Duodenal mucosa (tissue), 2 donors: ENCODE data around the gene PITHD1.
"Not testable (repeated sequence)": the region's sequence is repeated elsewhere in the genome, so short reads cannot be mapped to it uniquely, and the experiment has no call there.

Source experiments
- H3K27ac ChIP-seq: one replicate; pipeline ENCODE4 v1.7.0; 2013; ENCODE audit warnings: low read depth, low read length
- H3K27me3 ChIP-seq, 2 donors: one replicate each; pipeline ENCODE4 v1.7.0; 2013; ENCODE audit warnings: low read length in 2 of 2, control low read depth in 1 of 2; ENCODE audit not compliant: insufficient read depth in 2 of 2, control insufficient read depth in 1 of 2
- H3K36me3 ChIP-seq, 2 donors: one replicate each; pipeline ENCODE4 v1.7.0; 2013; ENCODE audit warnings: low read length in 2 of 2, control low read depth in 1 of 2; ENCODE audit not compliant: insufficient read depth in 2 of 2, control insufficient read depth in 1 of 2
- H3K4me1 ChIP-seq, 2 donors: one replicate each; pipeline ENCODE4 v1.7.0; 2013; ENCODE audit warnings: low read length in 2 of 2, control low read depth in 1 of 2; ENCODE audit not compliant: insufficient read depth in 2 of 2, control insufficient read depth in 1 of 2
- H3K4me3 ChIP-seq, 2 donors: one replicate each; pipeline ENCODE4 v1.7.0; 2013; ENCODE audit warnings: low read length in 2 of 2, low read depth in 1 of 2
- H3K9ac ChIP-seq, 2 donors: one replicate each; pipeline ENCODE4 v1.7.0; 2013; ENCODE audit warnings: low read length in 2 of 2, low read depth in 1 of 2
- H3K9me3 ChIP-seq, 2 donors: one replicate each; pipeline ENCODE4 v1.7.0; 2013; ENCODE audit warnings: low read length in 2 of 2, control low read depth in 1 of 2; ENCODE audit not compliant: control insufficient read depth in 1 of 2

Gene PITHD1

GRCh38 chr1:23777979-23778814 lies at the start of gene PITHD1:
Gene PITHD1, plus strand, starts transcription at chr1:23778418. Its CDS starts 98 bp downstream, at chr1:23778516.
- Histone ChIP-seq H3K4me3 (peak within 1 kb of the TSS; percentile 94 to 99), H3K27me3 (no peaks in the 10 kb centered on the region), H3K36me3 (peaks cover 0 to 9% of the 10 kb centered on the region in 2 donors), H3K9me3 (no peaks in the 10 kb centered on the region), H3K4me1 (peaks cover 15 to 23% of the 10 kb centered on the region in 2 donors), H3K27ac (peak within 1 kb of the TSS; percentile 89), H3K9ac (peak within 1 kb of the TSS; percentile 86 to 93)

- Histone ChIP-seq H3K27ac (no peak overlapping the region), H3K36me3 (peaks cover 0 to 3% of the 10 kb centered on the region in 2 donors), H3K4me1 (peaks cover 5 to 6% of the 10 kb centered on the region in 2 donors), H3K27me3 (no peaks in the 10 kb centered on the region), H3K9me3 (no peaks in the 10 kb centered on the region), H3K4me3 (no peak overlapping the region), H3K9ac (no peak overlapping the region)
Observed at GRCh38 chr1:23732363-23733224, 45.6 kb upstream of the PITHD1 start.

GRCh38 chr1:23733281-23733680 lies 44.9 kb upstream of the PITHD1 start:
- not testable (repeated sequence) for H3K36me3 ChIP-seq, H3K27me3 ChIP-seq, H3K9me3 ChIP-seq, H3K27ac ChIP-seq, H3K4me1 ChIP-seq, H3K4me3 ChIP-seq, H3K9ac ChIP-seq

GRCh38 chr1:23736437-23737134 lies 41.6 kb upstream of the PITHD1 start:
- no peaks in the 10 kb centered on the region for H3K9me3 ChIP-seq
- peaks cover 0 to 3% of the 10 kb centered on the region in 2 donors for H3K36me3 ChIP-seq
- no peaks in the 10 kb centered on the region for H3K4me1 ChIP-seq
- H3K27me3 ChIP-seq: no peaks in the 10 kb centered on the region
- no peak overlapping the region for H3K27ac ChIP-seq
- no peak overlapping the region for H3K4me3 ChIP-seq
- H3K9ac ChIP-seq: no peak overlapping the region

DNA sequence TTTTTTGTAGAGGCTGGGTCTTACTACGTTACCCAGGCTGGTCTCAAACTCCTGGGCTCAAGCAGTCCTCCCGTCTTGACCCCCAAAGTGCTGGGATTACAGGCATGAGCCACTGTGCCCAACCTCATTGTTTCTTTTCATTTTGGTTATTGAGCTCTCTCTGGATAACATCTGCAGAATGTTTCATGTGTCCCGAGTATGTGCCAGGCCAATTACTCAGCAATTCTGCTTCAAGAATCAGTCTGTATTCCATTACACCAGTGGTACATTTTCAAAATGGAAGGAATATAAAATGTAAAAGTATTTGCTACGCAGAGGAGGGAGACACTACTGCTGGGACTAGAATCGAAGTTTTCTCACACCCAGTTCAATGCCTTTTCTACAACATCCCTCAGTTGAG lies 36.6 kb upstream of the PITHD1 start:
- Histone ChIP-seq H3K4me1 (peaks cover 18 to 19% of the 10 kb centered on the region in 2 donors), H3K27ac (no peak overlapping the region), H3K36me3 (peaks cover 0 to 1% of the 10 kb centered on the region in 2 donors), H3K27me3 (no peaks in the 10 kb centered on the region), H3K9ac (no peak overlapping the region), H3K9me3 (no peaks in the 10 kb centered on the region), H3K4me3 (no peak overlapping the region)

DNA sequence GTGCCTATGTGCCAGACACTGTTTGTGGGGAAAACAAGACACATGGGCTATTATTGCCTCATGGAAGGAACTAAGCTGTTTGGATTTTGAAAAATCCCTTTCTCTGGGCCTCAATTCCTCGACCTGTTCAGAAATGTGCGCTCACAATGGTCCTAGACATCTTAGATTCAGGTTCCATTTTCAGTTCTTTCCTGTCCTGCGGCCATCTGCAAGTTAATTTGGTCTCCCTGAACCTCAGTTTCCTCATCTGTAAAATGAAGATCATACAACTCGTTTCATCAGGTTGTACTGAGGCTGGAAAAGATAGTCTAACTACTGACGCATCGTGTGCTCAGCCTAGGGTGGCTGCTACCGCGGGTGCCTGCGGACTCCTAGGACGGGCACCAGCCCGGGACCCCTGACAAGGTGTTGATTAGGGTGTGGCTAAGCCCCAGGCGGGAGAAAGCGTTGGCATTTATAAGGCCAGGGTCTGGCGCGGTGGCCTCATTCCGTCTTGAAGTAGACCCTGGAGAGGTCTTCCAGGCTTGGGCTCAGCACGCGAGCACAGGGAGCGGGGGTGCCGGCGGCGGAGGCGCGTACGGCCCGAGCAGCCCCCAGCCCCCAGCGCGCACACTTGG lies 35.4 kb upstream of the PITHD1 start:
- Histone ChIP-seq H3K4me1 (peaks cover 18 to 19% of the 10 kb centered on the region in 2 donors), H3K4me3 (peak overlapping the region; percentile 93 to 94), H3K27me3 (no peaks in the 10 kb centered on the region), H3K9me3 (no peaks in the 10 kb centered on the region), H3K27ac (peak overlapping the region; percentile 83), H3K36me3 (peaks cover 0 to 5% of the 10 kb centered on the region in 2 donors), H3K9ac (peak overlapping the region; percentile 79 to 91)

- peak within 1 kb of the TSS; percentile 83 for H3K27ac ChIP-seq
- H3K9ac ChIP-seq: peak within 1 kb of the TSS; percentile 84 to 91
- H3K27me3 ChIP-seq: no peaks in the 10 kb centered on the region
- H3K36me3 ChIP-seq: peaks cover 0 to 6% of the 10 kb centered on the region in 2 donors
- H3K9me3 ChIP-seq: no peaks in the 10 kb centered on the region
- peaks cover 18 to 19% of the 10 kb centered on the region in 2 donors for H3K4me1 ChIP-seq
- H3K4me3 ChIP-seq: peak within 1 kb of the TSS; percentile 93 to 94
Observed at GRCh38 chr1:23743287-23744152, 34.7 kb upstream of the PITHD1 start, which contains the start of gene ELOA. Gene ELOA, plus strand, starts transcription at chr1:23743471. Its CDS starts 33 bp downstream, at chr1:23743504.

GRCh38 chr1:23745515-23745914 lies 32.7 kb upstream of the PITHD1 start:
- Histone ChIP-seq H3K36me3 (peaks cover 0 to 15% of the 10 kb centered on the region in 2 donors), H3K27me3 (no peaks in the 10 kb centered on the region), H3K27ac (no peak overlapping the region), H3K4me1 (peaks cover 18 to 19% of the 10 kb centered on the region in 2 donors), H3K9me3 (no peaks in the 10 kb centered on the region), H3K4me3 (peak overlapping the region in 1 of 2 donors; percentile 94), H3K9ac (no peak overlapping the region)

GRCh38 chr1:23748016-23748415 lies 30.2 kb upstream of the PITHD1 start:
- Histone ChIP-seq H3K9ac (no peak overlapping the region), H3K27ac (no peak overlapping the region), H3K9me3 (no peaks in the 10 kb centered on the region), H3K36me3 (peaks cover 13 to 39% of the 10 kb centered on the region in 2 donors), H3K4me1 (peaks cover 12 to 15% of the 10 kb centered on the region in 2 donors), H3K27me3 (no peaks in the 10 kb centered on the region), H3K4me3 (no peak overlapping the region)
